ENCODE measurements around the gene KRT16. TPM values are rescaled to one million over a fixed set of nuclear protein-coding genes. Genes with fewer than 3 reads are reported as not detected.

Gene KRT16
- total and polyA plus RNA-seq, 2 donors from 2014 or later = 3.1 TPM; not detected in 1

- peak overlapping the region in 2 of 3 donors; percentile 29 to 71 for H3K9ac ChIP-seq (ENCODE audit: low read length in 3 of 3)
- no peak overlapping the region for H3K4me3 ChIP-seq (ENCODE audit: low read length in 3 of 3)
- no peaks in the 10 kb centered on the region for H3K36me3 ChIP-seq (ENCODE audit: control insufficient read depth in 2 of 3, insufficient read depth in 3 of 3, low read length in 3 of 3)
- FAIRE-seq (no peak), DNase-seq (peak in 2 of 5 donors; percentile 46 to 65)
- H3K27ac ChIP-seq (ENCODE audit: low read depth in 2 of 2, low read length in 2 of 2) = peak overlapping the region; percentile 94
- no peak for TF ChIP-seq CTCF (IDR thresholded peaks at IDR 0.05; ENCODE audit: borderline replicate concordance, extremely low read depth, insufficient read depth)
- H3K4me1 ChIP-seq (ENCODE audit: control insufficient read depth in 2 of 3, insufficient read depth in 2 of 3, low read depth in 1 of 3, low read length in 3 of 3) = peaks cover 6 to 54% (median 38%) of the 10 kb centered on the region in 3 donors
- H3K9me3 ChIP-seq (ENCODE audit: control insufficient read depth in 2 of 3, insufficient read depth in 1 of 3, low read length in 3 of 3) = peaks cover 0 to 2% (median 0%) of the 10 kb centered on the region in 3 donors
- H3K27me3 ChIP-seq (ENCODE audit: control insufficient read depth, insufficient read depth, low read length) = no peaks in the 10 kb centered on the region
- intact Hi-C loops (cut with DNase I) = no loop called here
These were observed 43.9 kb upstream of the KRT16 start for GRCh38 chr17:41656249-41657023.

GRCh38 chr17:41655611-41656111, 43.1 kb upstream of the KRT16 start:
- peaks cover 6 to 60% (median 42%) of the 10 kb centered on the region in 3 donors for H3K4me1 ChIP-seq (ENCODE audit: control insufficient read depth in 2 of 3, insufficient read depth in 2 of 3, low read depth in 1 of 3, low read length in 3 of 3)
- no peaks in the 10 kb centered on the region for H3K36me3 ChIP-seq (ENCODE audit: control insufficient read depth in 2 of 3, insufficient read depth in 3 of 3, low read length in 3 of 3)
- peak overlapping the region; percentile 94 for H3K27ac ChIP-seq (ENCODE audit: low read depth in 2 of 2, low read length in 2 of 2)
- H3K9me3 ChIP-seq (ENCODE audit: control insufficient read depth in 2 of 3, insufficient read depth in 1 of 3, low read length in 3 of 3) = peaks cover 0 to 2% (median 0%) of the 10 kb centered on the region in 3 donors
- FAIRE-seq = no peak
- no peak overlapping the region for H3K4me3 ChIP-seq (ENCODE audit: low read length in 3 of 3)
- peak; percentile 83 to 97 (median 89) for DNase-seq
- no peak for TF ChIP-seq CTCF (IDR thresholded peaks at IDR 0.05; ENCODE audit: borderline replicate concordance, extremely low read depth, insufficient read depth)
- intact Hi-C loops (cut with DNase I) = no loop called here
- H3K27me3 ChIP-seq (ENCODE audit: control insufficient read depth, insufficient read depth, low read length) = no peaks in the 10 kb centered on the region
- H3K9ac ChIP-seq (ENCODE audit: low read length in 3 of 3) = peak overlapping the region in 2 of 3 donors; percentile 29 to 71

- peaks cover 6 to 60% (median 42%) of the 10 kb centered on the region in 3 donors for H3K4me1 ChIP-seq (ENCODE audit: control insufficient read depth in 2 of 3, insufficient read depth in 2 of 3, low read depth in 1 of 3, low read length in 3 of 3)
- no peak for TF ChIP-seq CTCF (IDR thresholded peaks at IDR 0.05; ENCODE audit: borderline replicate concordance, extremely low read depth, insufficient read depth)
- H3K27me3 ChIP-seq (ENCODE audit: control insufficient read depth, insufficient read depth, low read length) = no peaks in the 10 kb centered on the region
- no peak for FAIRE-seq
- no peak overlapping the region for H3K4me3 ChIP-seq (ENCODE audit: low read length in 3 of 3)
- H3K36me3 ChIP-seq (ENCODE audit: control insufficient read depth in 2 of 3, insufficient read depth in 3 of 3, low read length in 3 of 3) = no peaks in the 10 kb centered on the region
- H3K9ac ChIP-seq (ENCODE audit: low read length in 3 of 3) = peak overlapping the region in 1 of 3 donors; percentile 58
- H3K9me3 ChIP-seq (ENCODE audit: control insufficient read depth in 2 of 3, insufficient read depth in 1 of 3, low read length in 3 of 3) = peaks cover 0 to 2% (median 0%) of the 10 kb centered on the region in 3 donors
- intact Hi-C loops (cut with DNase I) = no loop called here
- H3K27ac ChIP-seq (ENCODE audit: low read depth in 2 of 2, low read length in 2 of 2) = peak overlapping the region; percentile 94
- peak in 1 of 5 donors; percentile 66 for DNase-seq
These were observed 42.4 kb upstream of the KRT16 start for GRCh38 chr17:41654678-41655607.

Data from kidney (tissue), 14 donors.